ENCODE data around the gene HPGD. TPM values are rescaled to one million over a fixed set of nuclear protein-coding genes. Genes with fewer than 3 reads are reported as not detected.

HPGD gene
- total RNA-seq, 1 donor: under 0.01 TPM

GRCh38 chr4:174523025-174523693 lies 871 bp upstream of the HPGD start:
- Histone ChIP-seq H3K4me2 (ENCODE audit: insufficient read depth, low read length) (peak overlapping the region; percentile 62), H3K27ac (ENCODE audit: low read depth, low read length) (no peak overlapping the region), H3K4me3 (ENCODE audit: insufficient read depth, low read length) (peak overlapping the region; percentile 61), H3K27me3 (ENCODE audit: insufficient read depth, low read length) (peaks cover 26% of the 10 kb centered on the region), H3K79me2 (ENCODE audit: insufficient read depth, low read length) (no peaks in the 10 kb centered on the region), H3K9me3 (ENCODE audit: low read depth, low read length) (no peaks in the 10 kb centered on the region), H4K20me1 (ENCODE audit: insufficient read depth, low read length) (no peaks in the 10 kb centered on the region), H2AFZ (ENCODE audit: low read length) (peak overlapping the region; percentile 63), H3K36me3 (ENCODE audit: insufficient read depth, low read length) (no peaks in the 10 kb centered on the region), H3K4me1 (ENCODE audit: insufficient read depth, low read length) (peaks cover 4% of the 10 kb centered on the region)
- DNase-seq (ENCODE audit: insufficient read length, low spot score, missing footprints): no peak
- TF ChIP-seq CTCF (IDR thresholded peaks at IDR 0.05; ENCODE audit: extremely low read depth, low read depth, low read length): no peak

- TF ChIP-seq CTCF (IDR thresholded peaks at IDR 0.05; ENCODE audit: extremely low read depth, low read depth, low read length): no peak
- no peaks in the 10 kb centered on the region for H3K9me3 ChIP-seq (ENCODE audit: low read depth, low read length)
- H3K4me3 ChIP-seq (ENCODE audit: insufficient read depth, low read length): peak overlapping the region; percentile 61
- no peak overlapping the region for H3K27ac ChIP-seq (ENCODE audit: low read depth, low read length)
- no peaks in the 10 kb centered on the region for H3K79me2 ChIP-seq (ENCODE audit: insufficient read depth, low read length)
- peak overlapping the region; percentile 63 for H2AFZ ChIP-seq (ENCODE audit: low read length)
- H3K36me3 ChIP-seq (ENCODE audit: insufficient read depth, low read length): no peaks in the 10 kb centered on the region
- H3K4me2 ChIP-seq (ENCODE audit: insufficient read depth, low read length): peak overlapping the region; percentile 62
- H4K20me1 ChIP-seq (ENCODE audit: insufficient read depth, low read length): no peaks in the 10 kb centered on the region
- DNase-seq (ENCODE audit: insufficient read length, low spot score, missing footprints): peak; percentile 29
- H3K4me1 ChIP-seq (ENCODE audit: insufficient read depth, low read length): peaks cover 4% of the 10 kb centered on the region
- peaks cover 26% of the 10 kb centered on the region for H3K27me3 ChIP-seq (ENCODE audit: insufficient read depth, low read length)
Observed at GRCh38 chr4:174521800-174522182, 497 bp downstream of the HPGD start.

GRCh38 chr4:174520660-174521059 lies 1.6 kb downstream of the HPGD start:
- peaks cover 26% of the 10 kb centered on the region for H3K27me3 ChIP-seq (ENCODE audit: insufficient read depth, low read length)
- H4K20me1 ChIP-seq (ENCODE audit: insufficient read depth, low read length): no peaks in the 10 kb centered on the region
- no peak overlapping the region for H3K4me3 ChIP-seq (ENCODE audit: insufficient read depth, low read length)
- H3K4me1 ChIP-seq (ENCODE audit: insufficient read depth, low read length): peaks cover 4% of the 10 kb centered on the region
- H3K79me2 ChIP-seq (ENCODE audit: insufficient read depth, low read length): no peaks in the 10 kb centered on the region
- no peak for TF ChIP-seq CTCF (IDR thresholded peaks at IDR 0.05; ENCODE audit: extremely low read depth, low read depth, low read length)
- H3K36me3 ChIP-seq (ENCODE audit: insufficient read depth, low read length): no peaks in the 10 kb centered on the region
- no peak overlapping the region for H2AFZ ChIP-seq (ENCODE audit: low read length)
- no peaks in the 10 kb centered on the region for H3K9me3 ChIP-seq (ENCODE audit: low read depth, low read length)
- no peak overlapping the region for H3K27ac ChIP-seq (ENCODE audit: low read depth, low read length)
- no peak for DNase-seq (ENCODE audit: insufficient read length, low spot score, missing footprints)
- H3K4me2 ChIP-seq (ENCODE audit: insufficient read depth, low read length): no peak overlapping the region

- H2AFZ ChIP-seq (ENCODE audit: low read length): no peak overlapping the region
- DNase-seq (ENCODE audit: insufficient read length, low spot score, missing footprints): no peak
- no peaks in the 10 kb centered on the region for H3K36me3 ChIP-seq (ENCODE audit: insufficient read depth, low read length)
- no peaks in the 10 kb centered on the region for H3K9me3 ChIP-seq (ENCODE audit: low read depth, low read length)
- no peak for TF ChIP-seq CTCF (IDR thresholded peaks at IDR 0.05; ENCODE audit: extremely low read depth, low read depth, low read length)
- H3K4me1 ChIP-seq (ENCODE audit: insufficient read depth, low read length): peaks cover 4% of the 10 kb centered on the region
- H3K27ac ChIP-seq (ENCODE audit: low read depth, low read length): no peak overlapping the region
- peaks cover 12% of the 10 kb centered on the region for H3K27me3 ChIP-seq (ENCODE audit: insufficient read depth, low read length)
- H3K4me2 ChIP-seq (ENCODE audit: insufficient read depth, low read length): no peak overlapping the region
- no peaks in the 10 kb centered on the region for H3K79me2 ChIP-seq (ENCODE audit: insufficient read depth, low read length)
- no peak overlapping the region for H3K4me3 ChIP-seq (ENCODE audit: insufficient read depth, low read length)
- H4K20me1 ChIP-seq (ENCODE audit: insufficient read depth, low read length): no peaks in the 10 kb centered on the region
Observed at GRCh38 chr4:174517502-174518445, 4.5 kb downstream of the HPGD start.
